GM23338 (cell line): ENCODE results near the gene THRA. TPM values are rescaled to one million over a fixed set of nuclear protein-coding genes. Genes with fewer than 3 reads are reported as not detected.

Experiments
- ATAC-seq: fragments of 200-7000 bp; cut with Tn5 transposase; 3 replicates; pipeline ENCODE4 v1.9.1; 2020
- DNase-seq: peaks from one replicate; pipeline ENCODE4 v3.0.0-alpha.2; 2015; ENCODE audit warnings: low spot score
- H2AFZ ChIP-seq: fragments of 200-600 bp; sonication (generic); 2 replicates; pipeline ENCODE4 v1.8.0; 2016; ENCODE audit warnings: antibody characterized with exemption, mild to moderate bottlenecking, moderate library complexity
- H3F3A ChIP-seq: fragments of 200-600 bp; sonication (generic); replicated peaks from 2 replicates; pipeline ENCODE4 v1.8.0; 2017; ENCODE audit warnings: antibody characterized with exemption, mixed run types, low read depth
- H3K27ac ChIP-seq: fragments of 200-600 bp; sonication (generic); 2 replicates; pipeline ENCODE4 v1.6.1; 2016; ENCODE audit warnings: low read depth
- H3K27me3 ChIP-seq: fragments of 200-600 bp; sonication (generic); 2 replicates; pipeline ENCODE4 v1.8.0; 2016; ENCODE audit warnings: mild to moderate bottlenecking, mixed run types, moderate library complexity; ENCODE audit not compliant: insufficient read depth
- H3K36me3 ChIP-seq: fragments of 200-600 bp; sonication (generic); 2 replicates; pipeline ENCODE4 v1.8.0; 2016; ENCODE audit warnings: mild to moderate bottlenecking; ENCODE audit not compliant: insufficient read depth
- H3K4me1 ChIP-seq: fragments of 200-600 bp; sonication (generic); 2 replicates; pipeline ENCODE4 v1.8.0; 2016; ENCODE audit warnings: mild to moderate bottlenecking, moderate library complexity; ENCODE audit not compliant: insufficient read depth
- H3K4me2 ChIP-seq: fragments of 200-600 bp; sonication (generic); 2 replicates; pipeline ENCODE4 v1.7.1; 2017; ENCODE audit warnings: mixed run types
- H3K4me3 ChIP-seq: fragments of 200-600 bp; sonication (generic); 2 replicates; pipeline ENCODE4 v1.6.1; 2016; ENCODE audit warnings: mixed run types
- H3K79me2 ChIP-seq: fragments of 200-600 bp; sonication (generic); replicated peaks from 2 replicates; pipeline ENCODE4 v1.8.0; 2017; ENCODE audit warnings: mild to moderate bottlenecking; ENCODE audit not compliant: insufficient read depth
- H3K9me2 ChIP-seq: fragments of 200-600 bp; sonication (generic); 2 replicates; pipeline ENCODE4 v1.8.0; 2017; ENCODE audit not compliant: insufficient read depth
- H4K20me1 ChIP-seq: fragments of 200-600 bp; sonication (generic); replicated peaks from 2 replicates; pipeline ENCODE4 v1.8.0; 2017; ENCODE audit warnings: mild to moderate bottlenecking; ENCODE audit not compliant: insufficient read depth
- H3K27ac Mint-ChIP-seq: 2 replicates; pipeline ENCODE4 v1.8.0; 2020; ENCODE audit warnings: inconsistent platforms, mild to moderate bottlenecking, moderate library complexity, mixed read lengths
- H3K27me3 Mint-ChIP-seq: 3 replicates; pipeline ENCODE4 v1.8.0; 2022; ENCODE audit warnings: low read depth, mild to moderate bottlenecking, moderate library complexity, mixed read lengths, inconsistent platforms; ENCODE audit not compliant: insufficient read depth, poor library complexity
- H3K36me3 Mint-ChIP-seq: 3 replicates; pipeline ENCODE4 v1.8.0; 2021; ENCODE audit warnings: low read depth, mild to moderate bottlenecking, inconsistent platforms, moderate library complexity, mixed read lengths
- H3K4me1 Mint-ChIP-seq: 3 replicates; pipeline ENCODE4 v1.8.0; 2020; ENCODE audit warnings: mild to moderate bottlenecking, inconsistent platforms, mixed read lengths
- H3K4me3 Mint-ChIP-seq: 3 replicates; pipeline ENCODE4 v1.8.0; 2021; ENCODE audit warnings: moderate library complexity, mild to moderate bottlenecking, inconsistent platforms, mixed read lengths
- H3K9me3 Mint-ChIP-seq: 3 replicates; pipeline ENCODE4 v1.8.0; 2020; ENCODE audit warnings: moderate library complexity, mild to moderate bottlenecking, inconsistent platforms, mixed read lengths
- CREB1 ChIP-seq: fragments of 250-450 bp; sonication (Bioruptor Pico); IDR thresholded peaks from 2 replicates; pipeline ENCODE4 v1.5.0; 2020; ENCODE audit warnings: low read depth, mild to moderate bottlenecking, moderate library complexity
- EZH2 ChIP-seq: fragments of 200-600 bp; sonication (generic); IDR thresholded peaks from one replicate; pipeline ENCODE4 v1.8.0; 2017; ENCODE audit warnings: antibody characterized with exemption, mild to moderate bottlenecking, low read depth; ENCODE audit not compliant: unreplicated experiment
- EZH2phosphoT487 ChIP-seq: fragments of 200-600 bp; sonication (generic); IDR thresholded peaks from one replicate; pipeline ENCODE4 v1.8.1; 2018; ENCODE audit warnings: antibody characterized with exemption; ENCODE audit not compliant: unreplicated experiment
- JUNB ChIP-seq: IDR thresholded peaks from one replicate; pipeline ENCODE4 v1.6.1; 2016; ENCODE audit warnings: antibody characterized with exemption; ENCODE audit not compliant: unreplicated experiment
- STAT1 ChIP-seq: IDR thresholded peaks from one replicate; pipeline ENCODE4 v1.6.1; 2016; ENCODE audit warnings: antibody characterized with exemption; ENCODE audit not compliant: unreplicated experiment
- ZNF114 ChIP-seq: fragments of 250-450 bp; sonication (Bioruptor Pico); IDR thresholded peaks from 2 replicates; pipeline ENCODE4 v1.5.0; 2020; ENCODE audit warnings: mild to moderate bottlenecking, moderate library complexity
- ZNF331 ChIP-seq: fragments of 250-450 bp; sonication (Bioruptor Pico); IDR thresholded peaks from 2 replicates; pipeline ENCODE4 v1.5.0; 2020; ENCODE audit warnings: low read depth, mild to moderate bottlenecking, moderate library complexity
- polyA plus RNA-seq: library from polyadenylated mRNA; unstranded; fragments of >200 nt; fragmentation: Nextera tagmentation; extraction: Ambion mirVana; gene quantifications from 2 replicates; pipeline ENCODE4 v1.2.1, GENCODE V29; 2016
- total RNA-seq: library from RNA; depleted of rRNA; stranded (reverse); fragments of >200 nt; shearing (Covaris generic); gene quantifications from 2 replicates; pipeline ENCODE4 v1.2.3, GENCODE V29; 2014
- TF ChIP-seq, protein P1 (sequence below), 2 experiments: fragments of 200-600 bp in 1 of 2; sonication (generic) in 1 of 2; conservative IDR thresholded peaks; 2 replicates each; pipeline versions ENCODE4 v1.5.1 to v1.6.1; 2016 to 2017; ENCODE audit warnings: antibody characterized with exemption in 2 of 2, low read depth in 2 of 2, mild to moderate bottlenecking in 2 of 2, moderate library complexity in 1 of 2
- TF ChIP-seq, protein P2 (sequence below): IDR thresholded peaks from 2 replicates; pipeline ENCODE4 v1.6.1; 2016; ENCODE audit warnings: antibody characterized with exemption
- TF ChIP-seq, protein P3 (sequence below): fragments of 250-450 bp; sonication (Bioruptor Pico); IDR thresholded peaks from 2 replicates; pipeline ENCODE4 v1.5.0; 2020; ENCODE audit warnings: mild to moderate bottlenecking, moderate library complexity
- TF ChIP-seq, protein P4 (sequence below): IDR thresholded peaks from one replicate; pipeline ENCODE4 v1.6.1; 2018; ENCODE audit warnings: antibody characterized with exemption; ENCODE audit not compliant: unreplicated experiment

THRA gene
- total and polyA plus RNA-seq, 2 experiments from 2014 or later: 3.4 to 10.5 TPM

DNA sequence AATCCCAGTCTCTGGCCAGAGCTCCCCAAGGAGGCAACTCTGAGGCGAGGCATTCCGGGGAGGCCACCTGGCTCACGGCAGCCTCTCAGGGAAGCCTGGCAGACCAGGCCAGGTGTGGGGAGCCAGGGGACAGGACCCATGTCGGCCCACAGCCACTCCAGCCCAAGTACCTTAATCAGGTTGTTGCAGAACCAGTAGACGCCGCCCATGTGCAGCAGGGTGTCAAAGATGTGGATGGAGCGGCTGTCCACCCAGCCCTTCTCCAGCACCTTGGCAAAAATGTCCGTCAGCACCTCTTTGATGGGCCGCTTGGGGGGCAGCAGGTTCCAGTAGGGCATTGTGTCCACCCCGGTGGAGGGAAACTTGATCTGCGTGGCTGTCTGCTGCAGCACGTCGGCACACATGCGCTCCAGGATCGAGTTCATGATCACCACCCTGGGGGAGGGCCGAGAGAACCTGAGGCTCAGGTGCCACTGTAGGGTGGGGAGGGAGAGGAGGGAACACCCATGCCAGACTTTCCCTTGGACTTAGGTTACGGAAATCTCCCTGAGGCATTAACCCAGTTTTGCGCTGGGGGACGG is 39.7 kb upstream of the THRA start:
- H3K9me3 Mint-ChIP-seq: no peaks in the 10 kb centered on the region
- H4K20me1 ChIP-seq: no peaks in the 10 kb centered on the region
- H3K4me2 ChIP-seq: no peak overlapping the region
- peaks cover 15% of the 10 kb centered on the region; the same call in 1 of the 2 replicates for H3K36me3 ChIP-seq
- H3F3A ChIP-seq: peaks cover 18% of the 10 kb centered on the region
- no peaks in the 10 kb centered on the region for H3K79me2 ChIP-seq
- ATAC-seq (no peak), DNase-seq (no peak)
- no peak overlapping the region for H3K27ac Mint-ChIP-seq
- H3K9me2 ChIP-seq: no peaks in the 10 kb centered on the region
- no peak overlapping the region for H3K4me3 Mint-ChIP-seq
- H3K4me3 ChIP-seq: no peak overlapping the region
- peaks cover 58% of the 10 kb centered on the region for H3K36me3 Mint-ChIP-seq
- no peak overlapping the region for H3K27ac ChIP-seq
- H3K27me3 ChIP-seq: no peaks in the 10 kb centered on the region
- no peak overlapping the region for H2AFZ ChIP-seq
- peaks cover 18% of the 10 kb centered on the region for H3K4me1 ChIP-seq
- TF ChIP-seq ZNF331 (CRISPR knock-in tag) (no peak), EZH2 (no peak), CREB1 (CRISPR knock-in tag) (no peak), EZH2phosphoT487 (no peak), ZNF114 (CRISPR knock-in tag) (no peak), STAT1 (no peak), JUNB (no peak)
- TF ChIP-seq, protein P1, sequence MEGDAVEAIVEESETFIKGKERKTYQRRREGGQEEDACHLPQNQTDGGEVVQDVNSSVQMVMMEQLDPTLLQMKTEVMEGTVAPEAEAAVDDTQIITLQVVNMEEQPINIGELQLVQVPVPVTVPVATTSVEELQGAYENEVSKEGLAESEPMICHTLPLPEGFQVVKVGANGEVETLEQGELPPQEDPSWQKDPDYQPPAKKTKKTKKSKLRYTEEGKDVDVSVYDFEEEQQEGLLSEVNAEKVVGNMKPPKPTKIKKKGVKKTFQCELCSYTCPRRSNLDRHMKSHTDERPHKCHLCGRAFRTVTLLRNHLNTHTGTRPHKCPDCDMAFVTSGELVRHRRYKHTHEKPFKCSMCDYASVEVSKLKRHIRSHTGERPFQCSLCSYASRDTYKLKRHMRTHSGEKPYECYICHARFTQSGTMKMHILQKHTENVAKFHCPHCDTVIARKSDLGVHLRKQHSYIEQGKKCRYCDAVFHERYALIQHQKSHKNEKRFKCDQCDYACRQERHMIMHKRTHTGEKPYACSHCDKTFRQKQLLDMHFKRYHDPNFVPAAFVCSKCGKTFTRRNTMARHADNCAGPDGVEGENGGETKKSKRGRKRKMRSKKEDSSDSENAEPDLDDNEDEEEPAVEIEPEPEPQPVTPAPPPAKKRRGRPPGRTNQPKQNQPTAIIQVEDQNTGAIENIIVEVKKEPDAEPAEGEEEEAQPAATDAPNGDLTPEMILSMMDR (conservative IDR thresholded peaks at IDR 0.05; ENCODE audit: low read depth in 2 of 2): no peak
- TF ChIP-seq, protein P2, sequence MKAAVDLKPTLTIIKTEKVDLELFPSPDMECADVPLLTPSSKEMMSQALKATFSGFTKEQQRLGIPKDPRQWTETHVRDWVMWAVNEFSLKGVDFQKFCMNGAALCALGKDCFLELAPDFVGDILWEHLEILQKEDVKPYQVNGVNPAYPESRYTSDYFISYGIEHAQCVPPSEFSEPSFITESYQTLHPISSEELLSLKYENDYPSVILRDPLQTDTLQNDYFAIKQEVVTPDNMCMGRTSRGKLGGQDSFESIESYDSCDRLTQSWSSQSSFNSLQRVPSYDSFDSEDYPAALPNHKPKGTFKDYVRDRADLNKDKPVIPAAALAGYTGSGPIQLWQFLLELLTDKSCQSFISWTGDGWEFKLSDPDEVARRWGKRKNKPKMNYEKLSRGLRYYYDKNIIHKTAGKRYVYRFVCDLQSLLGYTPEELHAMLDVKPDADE: no peak
- TF ChIP-seq, protein P3, sequence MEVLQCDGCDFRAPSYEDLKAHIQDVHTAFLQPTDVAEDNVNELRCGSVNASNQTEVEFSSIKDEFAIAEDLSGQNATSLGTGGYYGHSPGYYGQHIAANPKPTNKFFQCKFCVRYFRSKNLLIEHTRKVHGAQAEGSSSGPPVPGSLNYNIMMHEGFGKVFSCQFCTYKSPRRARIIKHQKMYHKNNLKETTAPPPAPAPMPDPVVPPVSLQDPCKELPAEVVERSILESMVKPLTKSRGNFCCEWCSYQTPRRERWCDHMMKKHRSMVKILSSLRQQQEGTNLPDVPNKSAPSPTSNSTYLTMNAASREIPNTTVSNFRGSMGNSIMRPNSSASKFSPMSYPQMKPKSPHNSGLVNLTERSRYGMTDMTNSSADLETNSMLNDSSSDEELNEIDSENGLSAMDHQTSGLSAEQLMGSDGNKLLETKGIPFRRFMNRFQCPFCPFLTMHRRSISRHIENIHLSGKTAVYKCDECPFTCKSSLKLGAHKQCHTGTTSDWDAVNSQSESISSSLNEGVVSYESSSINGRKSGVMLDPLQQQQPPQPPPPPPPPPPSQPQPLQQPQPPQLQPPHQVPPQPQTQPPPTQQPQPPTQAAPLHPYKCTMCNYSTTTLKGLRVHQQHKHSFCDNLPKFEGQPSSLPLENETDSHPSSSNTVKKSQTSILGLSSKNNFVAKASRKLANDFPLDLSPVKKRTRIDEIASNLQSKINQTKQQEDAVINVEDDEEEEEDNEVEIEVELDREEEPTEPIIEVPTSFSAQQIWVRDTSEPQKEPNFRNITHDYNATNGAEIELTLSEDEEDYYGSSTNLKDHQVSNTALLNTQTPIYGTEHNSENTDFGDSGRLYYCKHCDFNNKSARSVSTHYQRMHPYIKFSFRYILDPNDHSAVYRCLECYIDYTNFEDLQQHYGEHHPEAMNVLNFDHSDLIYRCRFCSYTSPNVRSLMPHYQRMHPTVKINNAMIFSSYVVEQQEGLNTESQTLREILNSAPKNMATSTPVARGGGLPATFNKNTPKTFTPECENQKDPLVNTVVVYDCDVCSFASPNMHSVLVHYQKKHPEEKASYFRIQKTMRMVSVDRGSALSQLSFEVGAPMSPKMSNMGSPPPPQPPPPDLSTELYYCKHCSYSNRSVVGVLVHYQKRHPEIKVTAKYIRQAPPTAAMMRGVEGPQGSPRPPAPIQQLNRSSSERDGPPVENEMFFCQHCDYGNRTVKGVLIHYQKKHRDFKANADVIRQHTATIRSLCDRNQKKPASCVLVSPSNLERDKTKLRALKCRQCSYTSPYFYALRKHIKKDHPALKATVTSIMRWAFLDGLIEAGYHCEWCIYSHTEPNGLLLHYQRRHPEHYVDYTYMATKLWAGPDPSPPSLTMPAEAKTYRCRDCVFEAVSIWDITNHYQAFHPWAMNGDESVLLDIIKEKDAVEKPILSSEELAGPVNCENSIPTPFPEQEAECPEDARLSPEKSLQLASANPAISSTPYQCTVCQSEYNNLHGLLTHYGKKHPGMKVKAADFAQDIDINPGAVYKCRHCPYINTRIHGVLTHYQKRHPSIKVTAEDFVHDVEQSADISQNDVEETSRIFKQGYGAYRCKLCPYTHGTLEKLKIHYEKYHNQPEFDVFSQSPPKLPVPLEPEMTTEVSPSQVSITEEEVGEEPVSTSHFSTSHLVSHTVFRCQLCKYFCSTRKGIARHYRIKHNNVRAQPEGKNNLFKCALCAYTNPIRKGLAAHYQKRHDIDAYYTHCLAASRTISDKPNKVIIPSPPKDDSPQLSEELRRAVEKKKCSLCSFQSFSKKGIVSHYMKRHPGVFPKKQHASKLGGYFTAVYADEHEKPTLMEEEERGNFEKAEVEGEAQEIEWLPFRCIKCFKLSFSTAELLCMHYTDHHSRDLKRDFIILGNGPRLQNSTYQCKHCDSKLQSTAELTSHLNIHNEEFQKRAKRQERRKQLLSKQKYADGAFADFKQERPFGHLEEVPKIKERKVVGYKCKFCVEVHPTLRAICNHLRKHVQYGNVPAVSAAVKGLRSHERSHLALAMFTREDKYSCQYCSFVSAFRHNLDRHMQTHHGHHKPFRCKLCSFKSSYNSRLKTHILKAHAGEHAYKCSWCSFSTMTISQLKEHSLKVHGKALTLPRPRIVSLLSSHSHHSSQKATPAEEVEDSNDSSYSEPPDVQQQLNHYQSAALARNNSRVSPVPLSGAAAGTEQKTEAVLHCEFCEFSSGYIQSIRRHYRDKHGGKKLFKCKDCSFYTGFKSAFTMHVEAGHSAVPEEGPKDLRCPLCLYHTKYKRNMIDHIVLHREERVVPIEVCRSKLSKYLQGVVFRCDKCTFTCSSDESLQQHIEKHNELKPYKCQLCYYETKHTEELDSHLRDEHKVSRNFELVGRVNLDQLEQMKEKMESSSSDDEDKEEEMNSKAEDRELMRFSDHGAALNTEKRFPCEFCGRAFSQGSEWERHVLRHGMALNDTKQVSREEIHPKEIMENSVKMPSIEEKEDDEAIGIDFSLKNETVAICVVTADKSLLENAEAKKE (CRISPR knock-in tag): no peak
- TF ChIP-seq, protein P4, sequence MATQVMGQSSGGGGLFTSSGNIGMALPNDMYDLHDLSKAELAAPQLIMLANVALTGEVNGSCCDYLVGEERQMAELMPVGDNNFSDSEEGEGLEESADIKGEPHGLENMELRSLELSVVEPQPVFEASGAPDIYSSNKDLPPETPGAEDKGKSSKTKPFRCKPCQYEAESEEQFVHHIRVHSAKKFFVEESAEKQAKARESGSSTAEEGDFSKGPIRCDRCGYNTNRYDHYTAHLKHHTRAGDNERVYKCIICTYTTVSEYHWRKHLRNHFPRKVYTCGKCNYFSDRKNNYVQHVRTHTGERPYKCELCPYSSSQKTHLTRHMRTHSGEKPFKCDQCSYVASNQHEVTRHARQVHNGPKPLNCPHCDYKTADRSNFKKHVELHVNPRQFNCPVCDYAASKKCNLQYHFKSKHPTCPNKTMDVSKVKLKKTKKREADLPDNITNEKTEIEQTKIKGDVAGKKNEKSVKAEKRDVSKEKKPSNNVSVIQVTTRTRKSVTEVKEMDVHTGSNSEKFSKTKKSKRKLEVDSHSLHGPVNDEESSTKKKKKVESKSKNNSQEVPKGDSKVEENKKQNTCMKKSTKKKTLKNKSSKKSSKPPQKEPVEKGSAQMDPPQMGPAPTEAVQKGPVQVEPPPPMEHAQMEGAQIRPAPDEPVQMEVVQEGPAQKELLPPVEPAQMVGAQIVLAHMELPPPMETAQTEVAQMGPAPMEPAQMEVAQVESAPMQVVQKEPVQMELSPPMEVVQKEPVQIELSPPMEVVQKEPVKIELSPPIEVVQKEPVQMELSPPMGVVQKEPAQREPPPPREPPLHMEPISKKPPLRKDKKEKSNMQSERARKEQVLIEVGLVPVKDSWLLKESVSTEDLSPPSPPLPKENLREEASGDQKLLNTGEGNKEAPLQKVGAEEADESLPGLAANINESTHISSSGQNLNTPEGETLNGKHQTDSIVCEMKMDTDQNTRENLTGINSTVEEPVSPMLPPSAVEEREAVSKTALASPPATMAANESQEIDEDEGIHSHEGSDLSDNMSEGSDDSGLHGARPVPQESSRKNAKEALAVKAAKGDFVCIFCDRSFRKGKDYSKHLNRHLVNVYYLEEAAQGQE: no peak
- H3K4me1 Mint-ChIP-seq: peaks cover 24% of the 10 kb centered on the region
- peaks cover 8% of the 10 kb centered on the region for H3K27me3 Mint-ChIP-seq
